ENCODE data around the gene PTPN21. TPM values are rescaled to one million over a fixed set of nuclear protein-coding genes. Genes with fewer than 3 reads are reported as not detected.
A peak's percentile ranks its signal among the peaks of the same experiment; 100 is the strongest.

PTPN21 gene
- total RNA-seq (14.7 and 16.7 TPM in 2 replicates), polyA plus RNA-seq (12.0 and 12.2 TPM in 2 replicates)

DNA sequence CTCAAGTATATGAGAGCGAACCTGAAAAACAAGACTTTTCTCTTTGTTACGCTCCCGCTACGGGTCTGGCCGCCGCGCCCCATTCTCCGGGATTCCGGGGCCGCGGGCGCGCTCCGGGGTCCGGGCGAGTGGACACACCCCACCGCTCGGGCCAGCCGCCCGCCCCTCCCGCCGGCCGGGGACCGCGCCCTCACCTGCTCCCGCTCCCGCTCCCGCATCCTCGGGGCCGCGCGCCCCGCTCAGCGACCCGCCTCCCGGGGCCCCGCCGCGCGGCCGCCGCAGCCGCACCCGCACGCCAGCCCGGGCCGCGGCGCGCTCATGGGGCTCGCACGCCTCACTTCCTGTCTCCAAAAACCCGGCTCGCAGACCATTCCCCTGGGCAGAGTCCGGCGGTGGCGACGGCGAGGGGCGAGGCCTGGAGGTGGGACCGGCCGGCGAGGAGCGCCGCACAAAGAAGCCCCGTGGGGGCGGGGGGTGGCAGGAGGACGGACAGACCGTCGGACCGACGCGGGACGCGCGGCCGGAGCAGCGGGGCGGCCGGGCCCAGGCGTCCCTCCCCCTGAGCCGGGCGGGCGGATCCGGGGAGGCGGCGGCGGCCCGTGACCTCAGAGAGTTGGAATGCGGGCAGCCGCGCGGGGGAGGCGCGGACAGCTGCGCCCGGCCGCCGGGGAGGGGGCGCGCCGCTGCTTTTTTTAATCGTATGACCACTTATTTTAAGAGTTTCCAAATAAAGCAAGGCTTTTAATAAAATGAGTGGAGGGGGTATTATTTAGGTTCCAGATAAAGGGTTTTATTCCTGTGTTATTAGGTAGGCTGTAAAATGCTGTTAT lies at the start of gene PTPN21:
Gene PTPN21, minus strand, starts transcription at position 551 of the 830 bp plus-strand sequence. CDS start 4,590 bp downstream, outside the sequence.
- Histone ChIP-seq H3K9me3 (ENCODE audit: low read depth) (no peaks in the 10 kb centered on the region), H3K27me3 (no peaks in the 10 kb centered on the region), H3K4me3 (peak within 1 kb of the TSS; percentile 80), H3K27ac (peak within 1 kb of the TSS; percentile 95), H3K36me3 (no peaks in the 10 kb centered on the region), H3K4me1 (ENCODE audit: low read depth) (peaks cover 19% of the 10 kb centered on the region)
- no peak for TF ChIP-seq CTCF (IDR thresholded peaks at IDR 0.05; ENCODE audit: low read depth, low read length)
- peak; percentile 83 to 86 for DNase-seq (ENCODE audit: low read depth in 1 of 2, low spot score in 1 of 2)

GRCh38 chr14:88604212-88604611 lies 49.4 kb upstream of the PTPN21 start:
- peaks cover 77% of the 10 kb centered on the region for H3K36me3 ChIP-seq
- no peak for DNase-seq (ENCODE audit: low read depth in 1 of 2, low spot score in 1 of 2)
- no peaks in the 10 kb centered on the region for H3K9me3 ChIP-seq (ENCODE audit: low read depth)
- no peak overlapping the region for H3K27ac ChIP-seq
- TF ChIP-seq CTCF (IDR thresholded peaks at IDR 0.05; ENCODE audit: low read depth, low read length) = no peak
- no peaks in the 10 kb centered on the region for H3K4me1 ChIP-seq (ENCODE audit: low read depth)
- H3K27me3 ChIP-seq = no peaks in the 10 kb centered on the region
- no peak overlapping the region for H3K4me3 ChIP-seq

DNA sequence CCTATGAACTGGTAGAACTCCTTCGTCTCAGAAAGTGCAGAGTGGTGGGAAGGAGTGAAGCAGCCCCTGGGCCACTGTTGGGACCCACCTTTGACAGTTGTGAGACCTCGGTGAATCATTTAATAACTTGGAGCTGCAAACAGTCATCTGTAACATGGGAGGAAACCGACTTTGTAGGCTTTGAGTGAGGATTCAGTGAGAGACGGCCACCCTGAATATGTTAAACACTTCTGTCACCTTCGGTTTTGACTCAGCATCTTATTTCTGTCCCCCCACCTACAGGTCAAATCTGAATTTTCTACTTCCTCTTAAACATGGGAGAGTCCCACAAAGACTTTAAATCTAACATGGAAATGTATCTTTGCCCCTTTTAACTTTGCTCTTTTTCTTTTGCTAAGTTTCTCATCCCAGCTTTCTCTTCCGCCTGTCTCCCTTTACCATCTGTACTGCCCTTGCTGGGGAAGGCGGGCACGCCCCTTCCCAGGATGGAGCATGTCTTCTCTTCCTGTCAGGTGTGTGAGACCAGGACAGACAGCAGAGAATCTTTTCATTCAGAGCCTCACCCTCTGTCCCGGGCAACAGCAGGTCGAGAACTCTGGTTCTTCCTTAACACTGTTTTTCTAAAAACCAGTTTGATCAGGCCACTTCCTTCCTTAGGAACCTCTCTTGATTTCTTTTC lies 45.1 kb upstream of the PTPN21 start:
- Histone ChIP-seq H3K4me3 (no peak overlapping the region), H3K27ac (no peak overlapping the region), H3K9me3 (ENCODE audit: low read depth) (no peaks in the 10 kb centered on the region), H3K27me3 (no peaks in the 10 kb centered on the region), H3K36me3 (peaks cover 73% of the 10 kb centered on the region), H3K4me1 (ENCODE audit: low read depth) (no peaks in the 10 kb centered on the region)
- DNase-seq (ENCODE audit: low read depth in 1 of 2, low spot score in 1 of 2) = no peak
- no peak for TF ChIP-seq CTCF (IDR thresholded peaks at IDR 0.05; ENCODE audit: low read depth, low read length)

- H3K4me1 ChIP-seq (ENCODE audit: low read depth) = no peaks in the 10 kb centered on the region
- no peaks in the 10 kb centered on the region for H3K27me3 ChIP-seq
- no peak for DNase-seq (ENCODE audit: low read depth in 1 of 2, low spot score in 1 of 2)
- H3K27ac ChIP-seq = no peak overlapping the region
- H3K36me3 ChIP-seq = peaks cover 74% of the 10 kb centered on the region
- H3K4me3 ChIP-seq = no peak overlapping the region
- no peaks in the 10 kb centered on the region for H3K9me3 ChIP-seq (ENCODE audit: low read depth)
- TF ChIP-seq CTCF (IDR thresholded peaks at IDR 0.05; ENCODE audit: low read depth, low read length) = no peak
These were observed 44.5 kb upstream of the PTPN21 start for GRCh38 chr14:88599326-88599725.

DNA sequence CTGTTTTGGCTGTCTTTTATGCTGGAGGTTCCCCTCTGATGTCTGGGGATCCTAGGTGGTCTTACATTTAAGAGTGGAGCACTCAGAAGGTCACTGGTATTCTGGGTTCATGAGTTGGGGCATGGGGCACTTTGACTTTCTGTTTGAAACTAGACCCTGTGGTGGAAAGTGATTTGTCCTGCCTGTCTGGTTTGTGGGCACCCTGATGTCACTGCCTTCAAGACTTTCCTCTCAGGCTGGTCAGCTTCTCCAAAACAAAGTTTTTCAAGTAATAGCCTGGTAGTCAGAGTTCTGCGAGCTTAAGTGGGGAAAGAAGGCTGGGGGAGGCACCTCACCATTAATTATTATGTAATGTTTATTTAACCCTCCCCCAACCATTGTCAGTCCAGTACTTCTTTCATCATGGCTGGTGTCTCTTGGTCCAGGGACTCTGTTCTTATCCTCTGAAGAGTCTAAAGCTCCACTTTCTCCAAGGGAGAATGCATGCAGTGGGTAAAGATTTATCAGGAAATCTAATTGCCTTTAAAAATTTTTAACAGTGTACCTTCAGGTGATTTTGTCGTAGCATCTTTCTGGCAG lies 43.4 kb upstream of the PTPN21 start:
- H3K9me3 ChIP-seq (ENCODE audit: low read depth) = no peaks in the 10 kb centered on the region
- H3K27me3 ChIP-seq = no peaks in the 10 kb centered on the region
- no peaks in the 10 kb centered on the region for H3K4me1 ChIP-seq (ENCODE audit: low read depth)
- peaks cover 72% of the 10 kb centered on the region for H3K36me3 ChIP-seq
- no peak for DNase-seq (ENCODE audit: low read depth in 1 of 2, low spot score in 1 of 2)
- no peak overlapping the region for H3K27ac ChIP-seq
- TF ChIP-seq CTCF (IDR thresholded peaks at IDR 0.05; ENCODE audit: low read depth, low read length) = no peak
- no peak overlapping the region for H3K4me3 ChIP-seq

Measured in cardiac muscle cell (in vitro differentiated cells and primary cell).